Kidney (tissue), 14 donors: ENCODE results near the gene TSC22D3. TPM values are rescaled to one million over a fixed set of nuclear protein-coding genes. Genes with fewer than 3 reads are reported as not detected.

Experiments
- DNase-seq, 5 donors: peaks; one replicate each; pipeline ENCODE4 v3.0.0-alpha.2; 2013 to 2020
- FAIRE-seq: peaks from 2 replicates; lab custom pipeline; 2012; peaks lifted over from hg19 to GRCh38; lab: Jason Lieb, UNC
- H3K27ac ChIP-seq, 2 donors: one replicate each; pipeline ENCODE4 v1.7.0; 2013; ENCODE audit warnings: low read depth in 2 of 2, low read length in 2 of 2, inconsistent platforms in 1 of 2
- H3K27me3 ChIP-seq: one replicate; pipeline ENCODE4 v1.7.1; 2013; ENCODE audit warnings: low read length, inconsistent platforms; ENCODE audit not compliant: control insufficient read depth, insufficient read depth
- H3K36me3 ChIP-seq, 3 donors: one replicate each; pipeline versions ENCODE4 v1.7.0 to v1.7.1; 2013; ENCODE audit warnings: low read length in 3 of 3, control low read depth in 1 of 3, inconsistent platforms in 1 of 3; ENCODE audit not compliant: insufficient read depth in 3 of 3, control insufficient read depth in 2 of 3
- H3K4me1 ChIP-seq, 3 donors: one replicate each; pipeline versions ENCODE4 v1.7.0 to v1.7.1; 2013; ENCODE audit warnings: low read length in 3 of 3, inconsistent platforms in 1 of 3, low read depth in 1 of 3; ENCODE audit not compliant: control insufficient read depth in 2 of 3, insufficient read depth in 2 of 3
- H3K4me3 ChIP-seq, 3 donors: one replicate each; pipeline versions ENCODE4 v1.7.0 to v1.8.1; 2013; ENCODE audit warnings: low read length in 3 of 3, control low read depth in 1 of 3, inconsistent platforms in 1 of 3
- H3K9ac ChIP-seq, 3 donors: one replicate each; pipeline versions ENCODE4 v1.7.0 to v1.7.1; 2013; ENCODE audit warnings: low read length in 3 of 3, control low read depth in 1 of 3, inconsistent platforms in 1 of 3
- H3K9me3 ChIP-seq, 3 donors: one replicate each; pipeline versions ENCODE4 v1.7.0 to v1.7.1; 2013; ENCODE audit warnings: low read length in 3 of 3, control low read depth in 1 of 3, inconsistent platforms in 1 of 3; ENCODE audit not compliant: control insufficient read depth in 2 of 3, insufficient read depth in 1 of 3
- intact Hi-C: fragments of 100-400 bp; cut with DNase I; formaldehyde crosslinking; loops from one replicate; pipeline ENCODE4 v1.11.1; 2022
- polyA plus RNA-seq: library from polyadenylated mRNA; stranded (reverse); fragments of 350-450 nt; fragmentation: Illumina TruSeq; extraction: RNeasy Lipid Tissue Mini Kit (QIAGEN cat#74804); gene quantifications from one replicate; pipeline ENCODE4 v1.2.3, GENCODE V29; 2014; ENCODE audit warnings: low read depth, low replicate concordance; ENCODE audit not compliant: insufficient read depth
- total RNA-seq: library from RNA; stranded (reverse); fragmentation: NEBNext Ultra II Directional; extraction: Animal tissue kit (Norgen Biotek cat#: 25700); gene quantifications from one replicate; pipeline ENCODE4 v1.2.1, GENCODE V29; 2021
- TF ChIP-seq, protein P1 (sequence below): IDR thresholded peaks from 3 replicates; pipeline ENCODE4 v1.5.1; 2012; ENCODE audit warnings: mild to moderate bottlenecking, moderate library complexity, borderline replicate concordance; ENCODE audit not compliant: insufficient read depth; ENCODE audit errors: extremely low read depth
- donor health status: control.
- donor health status: control.
- donor health status: control.
- donor health status: control.
- donor health status: control.
- donor health status: DM: yes; HTN: yes; CAD: no.
- donor health status: Normal renal cell carcinoma (clear cell type).

The TSC22D3 gene
- total and polyA plus RNA-seq, 2 donors from 2014 or later, result 160 to 320 TPM

DNA sequence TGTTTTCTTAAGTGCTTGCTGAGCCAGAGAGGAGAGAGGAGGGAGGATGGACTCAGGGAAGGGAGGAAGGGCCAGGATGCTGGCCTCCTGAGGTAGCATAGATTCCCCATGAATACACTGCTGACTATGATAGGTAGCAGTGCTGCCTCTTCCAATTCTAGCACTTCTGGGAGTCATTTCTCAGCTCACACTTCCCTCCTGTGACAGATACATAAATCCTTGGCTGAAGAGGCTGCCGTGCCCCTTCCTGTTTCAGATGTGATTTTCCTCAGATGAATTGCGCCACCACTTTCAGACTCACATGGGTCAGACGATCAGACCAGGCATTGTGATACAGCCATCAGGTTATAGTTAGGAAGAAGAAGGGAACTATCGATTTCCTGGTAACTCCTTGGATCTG is 22.4 kb downstream of the TSC22D3 start:
- TF ChIP-seq, protein P1, sequence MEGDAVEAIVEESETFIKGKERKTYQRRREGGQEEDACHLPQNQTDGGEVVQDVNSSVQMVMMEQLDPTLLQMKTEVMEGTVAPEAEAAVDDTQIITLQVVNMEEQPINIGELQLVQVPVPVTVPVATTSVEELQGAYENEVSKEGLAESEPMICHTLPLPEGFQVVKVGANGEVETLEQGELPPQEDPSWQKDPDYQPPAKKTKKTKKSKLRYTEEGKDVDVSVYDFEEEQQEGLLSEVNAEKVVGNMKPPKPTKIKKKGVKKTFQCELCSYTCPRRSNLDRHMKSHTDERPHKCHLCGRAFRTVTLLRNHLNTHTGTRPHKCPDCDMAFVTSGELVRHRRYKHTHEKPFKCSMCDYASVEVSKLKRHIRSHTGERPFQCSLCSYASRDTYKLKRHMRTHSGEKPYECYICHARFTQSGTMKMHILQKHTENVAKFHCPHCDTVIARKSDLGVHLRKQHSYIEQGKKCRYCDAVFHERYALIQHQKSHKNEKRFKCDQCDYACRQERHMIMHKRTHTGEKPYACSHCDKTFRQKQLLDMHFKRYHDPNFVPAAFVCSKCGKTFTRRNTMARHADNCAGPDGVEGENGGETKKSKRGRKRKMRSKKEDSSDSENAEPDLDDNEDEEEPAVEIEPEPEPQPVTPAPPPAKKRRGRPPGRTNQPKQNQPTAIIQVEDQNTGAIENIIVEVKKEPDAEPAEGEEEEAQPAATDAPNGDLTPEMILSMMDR, result no peak
- H3K27me3 ChIP-seq, result no peaks in the 10 kb centered on the region
- no peak overlapping the region for H3K27ac ChIP-seq
- no peak for FAIRE-seq
- intact Hi-C loops, result no loop called here
- H3K9ac ChIP-seq, result no peak overlapping the region
- H3K36me3 ChIP-seq, result no peaks in the 10 kb centered on the region
- H3K4me3 ChIP-seq, result no peak overlapping the region
- no peaks in the 10 kb centered on the region for H3K9me3 ChIP-seq
- no peak for DNase-seq
- no peaks in the 10 kb centered on the region for H3K4me1 ChIP-seq

DNA sequence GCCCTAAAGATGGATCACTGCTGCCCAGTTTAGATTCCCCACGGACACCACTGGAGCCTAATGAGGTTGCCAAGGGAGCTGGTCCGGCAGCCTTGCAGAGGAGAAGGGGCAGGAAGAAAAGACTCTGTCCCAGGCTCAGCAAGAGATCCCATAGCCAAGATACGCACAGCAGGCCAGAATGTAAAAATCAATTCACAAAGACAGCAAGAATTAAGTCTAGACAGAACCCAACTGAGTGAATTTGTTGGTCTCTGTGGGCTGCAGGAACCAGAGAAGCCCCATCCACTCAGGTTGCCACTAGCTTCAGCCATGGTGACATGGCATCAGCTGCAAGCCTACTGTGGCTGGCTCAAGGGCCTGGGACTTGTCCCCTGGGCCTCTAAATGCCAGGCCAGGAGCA is 22.9 kb downstream of the TSC22D3 start:
- Histone ChIP-seq H3K4me3 (no peak overlapping the region), H3K27me3 (no peaks in the 10 kb centered on the region), H3K9ac (no peak overlapping the region), H3K36me3 (no peaks in the 10 kb centered on the region), H3K27ac (no peak overlapping the region), H3K9me3 (no peaks in the 10 kb centered on the region), H3K4me1 (no peaks in the 10 kb centered on the region)
- intact Hi-C loops, result no loop called here
- DNase-seq, result no peak
- TF ChIP-seq, protein P1, result no peak
- no peak for FAIRE-seq

DNA sequence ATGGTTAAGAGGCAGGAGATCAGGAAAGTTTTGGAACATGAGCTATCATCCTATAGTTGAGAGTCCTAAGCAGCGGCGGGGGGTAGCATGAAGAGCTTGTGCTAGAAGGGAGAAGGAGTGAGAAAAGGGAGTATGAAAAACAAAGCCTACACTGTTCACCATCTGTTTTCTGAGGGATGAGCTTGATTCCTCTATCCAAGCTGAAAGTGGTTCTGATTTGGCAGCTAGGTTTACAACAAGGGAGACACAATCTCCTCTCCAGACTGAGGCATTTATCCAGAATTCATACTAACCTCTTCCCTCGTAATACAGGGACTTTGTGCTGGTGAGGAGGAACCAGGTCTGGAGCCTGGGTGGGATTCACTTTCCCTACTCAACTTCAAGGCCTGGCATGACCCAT is 23.5 kb downstream of the TSC22D3 start:
- Histone ChIP-seq H3K9ac (no peak overlapping the region), H3K27ac (no peak overlapping the region), H3K4me1 (no peaks in the 10 kb centered on the region), H3K36me3 (no peaks in the 10 kb centered on the region), H3K27me3 (no peaks in the 10 kb centered on the region), H3K4me3 (no peak overlapping the region), H3K9me3 (no peaks in the 10 kb centered on the region)
- FAIRE-seq (no peak), DNase-seq (no peak)
- intact Hi-C loops, result no loop called here
- TF ChIP-seq, protein P1, result no peak

DNA sequence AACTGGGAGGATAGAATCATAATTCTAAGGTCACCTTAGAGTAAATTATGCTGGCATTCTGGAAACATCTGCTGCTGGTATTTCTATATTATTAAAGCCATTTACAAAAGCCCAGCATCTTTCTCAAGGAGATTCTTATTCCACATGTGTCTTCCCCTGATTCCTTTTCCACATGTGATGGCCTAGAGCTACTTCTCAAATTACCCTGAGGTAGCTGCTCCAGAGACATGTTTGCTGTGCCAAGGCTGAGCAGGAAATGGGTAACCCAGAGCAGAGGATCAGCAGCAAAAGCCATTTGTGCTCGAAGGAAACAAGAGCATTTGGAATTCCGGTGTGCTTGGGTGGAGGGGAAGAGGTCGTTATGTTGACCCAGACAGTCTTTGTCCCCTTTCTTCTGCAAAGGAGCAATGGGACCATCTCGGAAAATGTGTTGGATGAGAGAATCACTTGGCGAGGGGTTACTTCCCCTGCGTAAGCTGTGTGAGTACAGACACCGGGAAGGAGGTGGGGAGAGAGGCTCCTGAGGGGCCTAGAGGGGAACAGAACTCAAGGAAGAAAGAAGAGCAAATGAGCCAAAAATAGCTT is 24.6 kb downstream of the TSC22D3 start:
- FAIRE-seq (no peak), DNase-seq (no peak)
- H3K4me3 ChIP-seq, result no peak overlapping the region
- H3K9ac ChIP-seq, result no peak overlapping the region
- no peaks in the 10 kb centered on the region for H3K4me1 ChIP-seq
- intact Hi-C loops, result no loop called here
- peaks cover 2% of the 10 kb centered on the region for H3K27me3 ChIP-seq
- no peaks in the 10 kb centered on the region for H3K9me3 ChIP-seq
- H3K36me3 ChIP-seq, result no peaks in the 10 kb centered on the region
- TF ChIP-seq, protein P1, result no peak
- H3K27ac ChIP-seq, result no peak overlapping the region
